OCI-M2 (cell line): ENCODE results near the gene NLGN4Y.
"Not testable (repeated sequence)": the region's sequence is repeated elsewhere in the genome, so short reads cannot be mapped to it uniquely, and the experiment has no call there.

Source experiments
- DNase-seq: peaks from one replicate; lab custom pipeline; 2025; ENCODE audit not compliant: unreplicated experiment; lab: John Stamatoyannopoulos, UW

NLGN4Y gene

GRCh38 chrY:14834103-14835060, 310.1 kb downstream of the NLGN4Y start:
- no peak for DNase-seq

GRCh38 chrY:14837466-14837865, 313.1 kb downstream of the NLGN4Y start:
- no peak for DNase-seq

DNA sequence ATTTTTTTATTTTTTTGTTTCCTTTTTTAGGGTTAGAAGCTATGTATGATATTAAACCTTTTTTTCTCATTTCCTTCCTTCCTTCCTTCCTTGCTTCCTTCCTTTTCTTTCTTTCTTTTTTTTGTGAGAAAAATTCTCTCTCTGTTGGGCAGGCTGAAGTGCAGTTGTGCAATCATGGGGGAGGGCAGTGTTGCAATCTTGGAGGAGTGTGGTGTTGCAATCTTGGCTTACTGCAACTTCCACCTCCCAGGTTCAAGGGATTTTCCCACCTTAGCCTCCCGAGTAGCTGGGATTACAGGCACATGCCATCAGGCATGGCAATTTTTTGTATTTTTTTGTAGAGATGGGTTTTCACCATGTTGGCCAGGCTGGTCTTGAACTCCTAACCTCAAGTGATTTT, 326.4 kb downstream of the NLGN4Y start:
- no peak for DNase-seq

- DNase-seq: no peak
Observed at GRCh38 chrY:14860448-14860847, 336.1 kb downstream of the NLGN4Y start.

DNA sequence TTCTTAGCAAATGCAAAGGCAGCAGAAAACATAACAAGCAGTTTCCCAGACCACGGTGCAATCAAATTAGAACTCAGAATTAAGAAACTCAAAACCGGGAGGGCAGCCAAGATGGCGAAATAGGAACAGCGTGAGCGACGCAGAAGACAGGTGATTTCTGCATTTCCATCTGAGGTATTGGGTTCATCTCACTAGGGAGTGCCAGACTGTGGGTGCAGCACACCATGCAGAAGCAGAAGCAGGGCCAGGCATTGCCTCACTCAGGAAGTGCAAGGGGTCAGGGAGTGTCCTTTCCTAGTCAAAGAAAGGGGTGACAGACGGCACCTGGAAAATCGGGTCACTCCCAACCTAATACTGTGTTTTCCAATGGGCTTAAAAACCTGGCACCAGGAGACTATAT, 336.7 kb downstream of the NLGN4Y start:
- DNase-seq: not testable (repeated sequence)

DNA sequence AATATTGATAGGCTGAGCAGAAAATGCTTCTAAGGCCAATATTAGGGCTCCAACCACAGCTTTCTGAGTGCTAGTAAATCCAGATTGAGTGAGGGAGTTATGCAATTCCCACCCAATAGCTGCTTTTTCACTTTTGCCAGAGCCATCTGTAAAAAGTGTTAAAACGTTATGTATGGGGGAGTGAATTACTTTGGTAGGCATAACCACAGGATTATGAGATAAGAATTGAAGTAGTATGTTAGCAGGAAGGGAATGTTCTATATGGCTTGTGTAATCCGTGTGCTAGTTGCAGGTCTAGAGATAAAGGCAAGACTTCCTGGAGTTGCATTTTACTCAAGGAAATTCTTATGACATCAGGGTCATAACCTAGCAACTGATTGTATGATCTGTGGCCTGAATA, 347.6 kb downstream of the NLGN4Y start:
- DNase-seq: no peak
